MM.1S (cell line): ENCODE measurements around the gene DZIP1L.

Experiments used
- DNase-seq: peaks from one replicate; pipeline ENCODE4 v3.0.0-alpha.2; 2015
- H2AFZ ChIP-seq: fragments of 300-600 bp; sonication (generic); 2 replicates; pipeline ENCODE4 v1.6.0; 2016; ENCODE audit warnings: antibody characterized with exemption, low read length
- H3F3A ChIP-seq: fragments of 300-600 bp; sonication (generic); 2 replicates; pipeline ENCODE4 v1.6.1; 2016; ENCODE audit warnings: mild to moderate bottlenecking, antibody characterized with exemption, low read length, moderate library complexity, mixed read lengths; ENCODE audit not compliant: insufficient read depth
- H3K27ac ChIP-seq: fragments of 300-600 bp; sonication (generic); 2 replicates; pipeline ENCODE4 v1.5.1; 2016; ENCODE audit warnings: mild to moderate bottlenecking, low read length
- H3K27me3 ChIP-seq: fragments of 300-600 bp; sonication (generic); replicated peaks from 2 replicates; pipeline ENCODE4 v1.6.0; 2016; ENCODE audit warnings: low read length; ENCODE audit not compliant: insufficient read depth
- H3K36me3 ChIP-seq: fragments of 300-600 bp; sonication (generic); replicated peaks from 2 replicates; pipeline ENCODE4 v1.6.1; 2016; ENCODE audit warnings: mild to moderate bottlenecking, low read length, mixed read lengths; ENCODE audit not compliant: insufficient read depth
- H3K4me1 ChIP-seq: fragments of 300-600 bp; sonication (generic); 2 replicates; pipeline ENCODE4 v1.6.1; 2016; ENCODE audit warnings: low read length, mixed read lengths
- H3K4me2 ChIP-seq: fragments of 300-600 bp; sonication (generic); 2 replicates; pipeline ENCODE4 v1.6.0; 2016; ENCODE audit warnings: low read depth, low read length
- H3K4me3 ChIP-seq: fragments of 300-600 bp; sonication (generic); 2 replicates; pipeline ENCODE4 v1.5.1; 2016; ENCODE audit warnings: low read length, mixed read lengths
- H3K79me2 ChIP-seq: fragments of 300-600 bp; sonication (generic); 2 replicates; pipeline ENCODE4 v1.6.1; 2016; ENCODE audit warnings: mixed run types, low read length, mixed read lengths
- H3K9ac ChIP-seq: fragments of 300-600 bp; sonication (generic); 2 replicates; pipeline ENCODE4 v1.6.1; 2016; ENCODE audit warnings: low read length, mixed read lengths
- H3K9me2 ChIP-seq: fragments of 300-600 bp; sonication (generic); replicated peaks from 2 replicates; pipeline ENCODE4 v1.6.1; 2016; ENCODE audit warnings: mild to moderate bottlenecking, low read length, mixed read lengths; ENCODE audit not compliant: insufficient read depth
- H3K9me3 ChIP-seq: fragments of 300-600 bp; sonication (generic); replicated peaks from 2 replicates; pipeline ENCODE4 v1.6.1; 2016; ENCODE audit warnings: mild to moderate bottlenecking, low read length, mixed read lengths; ENCODE audit not compliant: insufficient read depth
- H4K20me1 ChIP-seq: fragments of 300-600 bp; sonication (generic); 2 replicates; pipeline ENCODE4 v1.6.1; 2016; ENCODE audit warnings: mild to moderate bottlenecking, low read length, moderate library complexity, mixed read lengths; ENCODE audit not compliant: insufficient read depth
- EZH2 ChIP-seq: fragments of 300-600 bp; sonication (generic); optimal IDR thresholded peaks from 2 replicates; pipeline ENCODE3; 2017; ENCODE audit warnings: low read depth, mild to moderate bottlenecking, antibody characterized with exemption, low read length, mixed read lengths
- EZH2phosphoT487 ChIP-seq: fragments of 300-600 bp; sonication (generic); IDR thresholded peaks from 2 replicates; pipeline ENCODE4 v1.6.1; 2018; ENCODE audit warnings: antibody characterized with exemption, low read length
- TF ChIP-seq, protein P1 (sequence below): fragments of 300-600 bp; sonication (generic); IDR thresholded peaks from 2 replicates; pipeline ENCODE4 v1.5.1; 2016; ENCODE audit warnings: antibody characterized with exemption, low read length, mixed read lengths

DZIP1L gene

DNA sequence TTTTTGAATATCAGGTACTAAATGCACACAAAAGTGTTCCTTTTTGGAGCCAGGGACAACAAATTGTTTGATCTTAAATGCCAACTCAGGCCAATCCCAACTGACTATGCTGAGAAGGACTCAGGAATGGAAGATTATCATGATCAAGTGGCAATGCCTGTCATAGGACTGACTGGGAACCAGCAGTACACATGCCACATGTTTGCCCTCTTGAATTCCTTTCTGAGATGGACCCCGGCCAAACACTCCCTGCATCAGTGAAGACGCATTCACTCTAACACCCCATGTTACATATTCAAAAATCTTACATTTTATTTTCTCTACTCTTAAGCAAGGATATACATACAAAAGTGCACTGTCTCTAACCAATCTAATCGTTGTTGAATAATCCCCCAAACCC is 69.3 kb downstream of the DZIP1L start:
- no peak overlapping the region for H3K4me2 ChIP-seq
- H2AFZ ChIP-seq: no peak overlapping the region
- no peak overlapping the region for H3K4me3 ChIP-seq
- no peaks in the 10 kb centered on the region for H3K79me2 ChIP-seq
- H3K27me3 ChIP-seq: no peaks in the 10 kb centered on the region
- H3K9ac ChIP-seq: no peak overlapping the region
- H3K9me2 ChIP-seq: no peaks in the 10 kb centered on the region
- no peaks in the 10 kb centered on the region for H3K9me3 ChIP-seq
- H4K20me1 ChIP-seq: no peaks in the 10 kb centered on the region
- TF ChIP-seq EZH2phosphoT487: no peak
- H3K4me1 ChIP-seq: no peaks in the 10 kb centered on the region
- no peak for DNase-seq
- H3K36me3 ChIP-seq: no peaks in the 10 kb centered on the region
- no peak overlapping the region for H3K27ac ChIP-seq
- no peaks in the 10 kb centered on the region for H3F3A ChIP-seq

DNA sequence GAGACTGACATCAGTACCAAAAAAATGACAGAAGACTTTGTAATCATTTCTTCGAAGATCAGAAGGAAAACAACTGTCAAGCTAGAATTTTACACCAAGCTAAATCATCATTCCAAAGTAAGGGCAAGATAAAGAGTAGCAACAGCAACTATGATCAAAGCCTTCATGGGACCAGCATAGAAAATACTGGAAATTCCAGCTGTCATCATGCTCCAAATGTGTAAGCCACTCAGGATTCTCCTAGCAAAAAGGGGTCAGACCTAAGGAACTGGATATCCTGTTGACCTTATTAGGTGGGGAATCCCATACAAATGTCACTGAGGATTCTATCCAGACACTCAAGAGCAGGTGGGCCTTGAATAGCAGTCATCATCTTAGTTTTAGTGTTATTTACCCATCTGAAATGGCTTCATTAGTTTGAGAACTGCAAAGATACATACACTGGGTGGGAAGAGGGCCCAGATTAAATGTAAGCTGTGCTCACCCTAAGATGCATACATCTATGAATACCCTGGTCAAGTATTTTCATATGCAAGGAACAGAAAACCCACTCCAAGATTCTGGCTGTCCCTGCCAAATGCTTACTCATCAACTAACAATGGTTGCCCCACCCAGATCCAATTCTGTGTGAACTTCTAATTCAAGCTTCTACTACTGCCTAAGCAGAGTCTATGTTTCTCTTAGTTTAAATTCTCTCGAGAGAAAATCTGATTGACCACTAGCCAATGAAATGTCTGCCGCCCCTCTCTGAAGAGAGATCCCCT is 72.0 kb downstream of the DZIP1L start:
- Histone ChIP-seq H4K20me1 (no peaks in the 10 kb centered on the region), H3K79me2 (no peaks in the 10 kb centered on the region), H3K27me3 (no peaks in the 10 kb centered on the region), H3K9me2 (no peaks in the 10 kb centered on the region), H2AFZ (no peak overlapping the region), H3K4me1 (no peaks in the 10 kb centered on the region), H3K9me3 (no peaks in the 10 kb centered on the region), H3K27ac (no peak overlapping the region), H3K36me3 (no peaks in the 10 kb centered on the region), H3K9ac (no peak overlapping the region), H3K4me3 (no peak overlapping the region), H3K4me2 (no peak overlapping the region), H3F3A (no peaks in the 10 kb centered on the region)
- DNase-seq: no peak
- TF ChIP-seq, protein P1, sequence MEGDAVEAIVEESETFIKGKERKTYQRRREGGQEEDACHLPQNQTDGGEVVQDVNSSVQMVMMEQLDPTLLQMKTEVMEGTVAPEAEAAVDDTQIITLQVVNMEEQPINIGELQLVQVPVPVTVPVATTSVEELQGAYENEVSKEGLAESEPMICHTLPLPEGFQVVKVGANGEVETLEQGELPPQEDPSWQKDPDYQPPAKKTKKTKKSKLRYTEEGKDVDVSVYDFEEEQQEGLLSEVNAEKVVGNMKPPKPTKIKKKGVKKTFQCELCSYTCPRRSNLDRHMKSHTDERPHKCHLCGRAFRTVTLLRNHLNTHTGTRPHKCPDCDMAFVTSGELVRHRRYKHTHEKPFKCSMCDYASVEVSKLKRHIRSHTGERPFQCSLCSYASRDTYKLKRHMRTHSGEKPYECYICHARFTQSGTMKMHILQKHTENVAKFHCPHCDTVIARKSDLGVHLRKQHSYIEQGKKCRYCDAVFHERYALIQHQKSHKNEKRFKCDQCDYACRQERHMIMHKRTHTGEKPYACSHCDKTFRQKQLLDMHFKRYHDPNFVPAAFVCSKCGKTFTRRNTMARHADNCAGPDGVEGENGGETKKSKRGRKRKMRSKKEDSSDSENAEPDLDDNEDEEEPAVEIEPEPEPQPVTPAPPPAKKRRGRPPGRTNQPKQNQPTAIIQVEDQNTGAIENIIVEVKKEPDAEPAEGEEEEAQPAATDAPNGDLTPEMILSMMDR: no peak
- TF ChIP-seq EZH2phosphoT487 (no peak), EZH2 (no peak)

DNA sequence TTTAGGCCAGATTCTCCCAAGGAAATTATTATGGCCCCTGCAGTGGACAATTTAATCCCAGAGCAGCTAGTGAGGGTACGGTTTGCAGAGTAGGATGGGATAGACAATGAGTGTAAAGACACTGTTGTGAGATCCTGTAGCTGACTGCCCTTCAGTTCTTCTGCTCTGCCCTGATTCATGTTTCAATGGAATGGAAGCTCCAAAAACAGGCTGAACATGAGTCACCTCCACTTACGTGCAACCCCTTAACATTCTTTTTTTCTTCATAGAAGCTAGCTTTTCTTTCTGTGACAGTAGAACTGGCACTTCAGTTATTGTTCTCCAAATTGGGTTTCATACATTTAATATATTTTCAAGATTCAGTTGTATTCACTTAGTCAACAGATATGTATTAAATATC is 73.4 kb downstream of the DZIP1L start:
- Histone ChIP-seq H3K27me3 (no peaks in the 10 kb centered on the region), H4K20me1 (no peaks in the 10 kb centered on the region), H3K79me2 (no peaks in the 10 kb centered on the region), H3K27ac (no peak overlapping the region), H3K4me1 (no peaks in the 10 kb centered on the region), H3K9ac (no peak overlapping the region), H3K9me3 (no peaks in the 10 kb centered on the region), H3K4me3 (no peak overlapping the region), H2AFZ (no peak overlapping the region), H3K4me2 (no peak overlapping the region), H3F3A (no peaks in the 10 kb centered on the region), H3K36me3 (no peaks in the 10 kb centered on the region), H3K9me2 (no peaks in the 10 kb centered on the region)
- TF ChIP-seq EZH2 (no peak), EZH2phosphoT487 (no peak)
- TF ChIP-seq, protein P1: no peak
- DNase-seq: no peak

DNA sequence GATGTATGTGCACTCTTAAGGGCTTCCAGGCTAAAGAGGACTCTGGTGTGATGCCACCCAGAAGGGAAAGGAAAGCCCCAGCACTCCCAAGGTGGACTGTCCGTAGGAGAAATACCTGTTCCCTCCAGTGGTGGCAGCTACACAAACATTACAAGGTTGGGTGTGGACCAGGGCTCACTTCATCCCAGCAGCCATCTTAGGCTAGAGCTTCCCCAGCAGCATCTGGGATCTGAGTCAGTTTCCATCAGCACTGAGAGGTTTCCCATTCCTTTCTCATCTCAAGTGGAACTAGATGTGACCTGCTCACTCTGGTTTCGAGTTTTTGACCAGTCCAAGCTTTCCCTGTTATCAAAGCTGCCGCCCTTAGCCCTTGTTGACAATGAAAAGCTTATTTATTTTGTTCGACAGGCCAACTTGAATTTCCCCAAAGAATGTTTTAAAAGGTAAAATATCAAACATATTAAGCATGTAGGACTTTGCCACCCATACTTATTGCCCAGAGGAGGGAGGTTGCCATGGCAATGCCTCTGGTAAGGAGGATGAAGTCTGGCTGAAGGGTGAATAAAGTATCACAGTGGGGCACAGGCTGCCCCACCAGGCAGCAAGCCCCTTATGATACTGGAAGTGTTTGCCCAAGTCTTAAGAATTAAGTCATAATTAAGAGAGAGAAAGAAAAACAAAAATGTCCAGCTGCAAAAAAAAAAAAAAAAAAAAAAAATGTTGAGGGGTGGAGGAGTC is 76.5 kb downstream of the DZIP1L start:
- Histone ChIP-seq H3K4me2 (no peak overlapping the region), H3K36me3 (no peaks in the 10 kb centered on the region), H3K9me2 (no peaks in the 10 kb centered on the region), H3K9me3 (no peaks in the 10 kb centered on the region), H3K9ac (no peak overlapping the region), H3K27me3 (no peaks in the 10 kb centered on the region), H4K20me1 (no peaks in the 10 kb centered on the region), H3K27ac (no peak overlapping the region), H2AFZ (no peak overlapping the region), H3F3A (no peaks in the 10 kb centered on the region), H3K4me3 (no peak overlapping the region), H3K4me1 (no peaks in the 10 kb centered on the region), H3K79me2 (no peaks in the 10 kb centered on the region)
- no peak for DNase-seq
- TF ChIP-seq EZH2phosphoT487 (no peak), EZH2 (no peak)
- TF ChIP-seq, protein P1: no peak
